Thymus (tissue), 11 donors: Measurements from ENCODE around the gene ZNF90. TPM values are rescaled to one million over a fixed set of nuclear protein-coding genes. Genes with fewer than 3 reads are reported as not detected.
"Not testable (repeated sequence)": the region's sequence is repeated elsewhere in the genome, so short reads cannot be mapped to it uniquely, and the experiment has no call there.

ENCODE experiments used
- DNase-seq, 9 donors: peaks; one replicate each; pipeline ENCODE4 v3.0.0-alpha.2; 2013; ENCODE audit warnings: low spot score in 9 of 9, low read depth in 6 of 9, missing footprints in 1 of 9
- H3K27ac ChIP-seq, 2 donors: one replicate each; pipeline ENCODE4 v1.5.1; 2013; ENCODE audit warnings: control low read depth in 1 of 2, low read depth in 1 of 2, low read length in 1 of 2, mild to moderate bottlenecking in 1 of 2, moderate library complexity in 1 of 2
- H3K27me3 ChIP-seq, 2 donors: one replicate each; pipeline ENCODE4 v1.5.1; 2013; ENCODE audit warnings: low read length in 1 of 2; ENCODE audit not compliant: control insufficient read depth in 2 of 2, insufficient read depth in 1 of 2
- H3K36me3 ChIP-seq, 2 donors: one replicate each; pipeline ENCODE4 v1.5.1; 2013; ENCODE audit warnings: low read length in 1 of 2, mild to moderate bottlenecking in 1 of 2, moderate library complexity in 1 of 2; ENCODE audit not compliant: control insufficient read depth in 2 of 2, insufficient read depth in 2 of 2
- H3K4me1 ChIP-seq, 2 donors: one replicate each; pipeline ENCODE4 v1.5.1; 2013; ENCODE audit warnings: low read length in 2 of 2; ENCODE audit not compliant: control insufficient read depth in 2 of 2, insufficient read depth in 2 of 2
- H3K4me3 ChIP-seq, 2 donors: one replicate each; pipeline ENCODE4 v1.5.1; 2013; ENCODE audit warnings: low read length in 2 of 2, control low read depth in 1 of 2, mild to moderate bottlenecking in 1 of 2
- H3K9me3 ChIP-seq, 2 donors: one replicate each; pipeline ENCODE4 v1.5.1; 2013; ENCODE audit warnings: low read length in 1 of 2, mild to moderate bottlenecking in 1 of 2; ENCODE audit not compliant: control insufficient read depth in 2 of 2, insufficient read depth in 1 of 2
- WGBS: extraction: QIAGEN DNeasy Blood & Tissue Kit; methylation state at CpG from one replicate; pipeline ENCODE4 v1.1.7; 2013; 5-methylcytosine and 5-hydroxymethylcytosine counted together
- polyA plus RNA-seq: library from polyadenylated mRNA; stranded (reverse); fragments of 200-250 nt; gene quantifications from one replicate; pipeline ENCODE4 v1.2.3, GENCODE V29; 2013
- total RNA-seq: library from RNA; stranded (reverse); fragments of 120-200 nt; gene quantifications from one replicate; pipeline ENCODE4 v1.2.4, GENCODE V29; 2013
- donor health status: healthy.

The ZNF90 gene
- total and polyA plus RNA-seq, 2 donors = 3.2 to 3.6 TPM

GRCh38 chr19:20079476-20079875 is 1.7 kb downstream of the ZNF90 start:
- Histone ChIP-seq H3K36me3 (no peaks in the 10 kb centered on the region), H3K9me3 (peaks cover 4 to 10% of the 10 kb centered on the region in 2 donors), H3K4me3 (no peak overlapping the region), H3K27me3 (no peaks in the 10 kb centered on the region), H3K4me1 (no peaks in the 10 kb centered on the region), H3K27ac (no peak overlapping the region)
- DNase-seq = no peak
- WGBS = 86% methylated on average over 8 of the region's 8 CpGs

- Histone ChIP-seq H3K4me1 (no peaks in the 10 kb centered on the region), H3K27me3 (no peaks in the 10 kb centered on the region), H3K9me3 (peaks cover 4 to 10% of the 10 kb centered on the region in 2 donors), H3K27ac (no peak overlapping the region), H3K4me3 (no peak overlapping the region), H3K36me3 (no peaks in the 10 kb centered on the region)
- 94% methylated on average over 3 of the region's 3 CpGs for WGBS
- no peak for DNase-seq
Measured at GRCh38 chr19:20080656-20081055, 2.9 kb downstream of the ZNF90 start.

- DNase-seq, H3K36me3 ChIP-seq: not testable (repeated sequence)
- 93% methylated on average over 3 of the region's 3 CpGs for WGBS
Measured at GRCh38 chr19:20082232-20082833, 4.5 kb downstream of the ZNF90 start.

GRCh38 chr19:20082876-20083275 is 5.1 kb downstream of the ZNF90 start:
- DNase-seq, H3K27ac ChIP-seq, H3K36me3 ChIP-seq, H3K4me1 ChIP-seq, H3K9me3 ChIP-seq, H3K4me3 ChIP-seq, H3K27me3 ChIP-seq: not testable (repeated sequence)
- WGBS = 89% methylated on average over 7 of the region's 7 CpGs

More at GRCh38 chr19:20082232-20082833, 4.5 kb downstream of the ZNF90 start:
- not testable (repeated sequence) for H3K4me1 ChIP-seq, H3K4me3 ChIP-seq, H3K27me3 ChIP-seq, H3K27ac ChIP-seq, H3K9me3 ChIP-seq

GRCh38 chr19:20102097-20102496 is 24.3 kb downstream of the ZNF90 start:
- Histone ChIP-seq H3K9me3 (peaks cover 0 to 9% of the 10 kb centered on the region in 2 donors), H3K36me3 (peaks cover 2 to 3% of the 10 kb centered on the region in 2 donors), H3K4me3 (no peak overlapping the region), H3K4me1 (no peaks in the 10 kb centered on the region), H3K27me3 (no peaks in the 10 kb centered on the region), H3K27ac (no peak overlapping the region)
- WGBS = 95% methylated on average over 3 of the region's 3 CpGs
- no peak for DNase-seq

- peaks cover 2 to 3% of the 10 kb centered on the region in 2 donors for H3K36me3 ChIP-seq
- 94% methylated on average over 5 of the region's 5 CpGs for WGBS
- H3K27ac ChIP-seq = no peak overlapping the region
- H3K4me3 ChIP-seq = no peak overlapping the region
- H3K27me3 ChIP-seq = no peaks in the 10 kb centered on the region
- no peaks in the 10 kb centered on the region for H3K4me1 ChIP-seq
- DNase-seq = no peak
- peaks cover 0 to 9% of the 10 kb centered on the region in 2 donors for H3K9me3 ChIP-seq
Measured at GRCh38 chr19:20103091-20103740, 25.4 kb downstream of the ZNF90 start.

GRCh38 chr19:20107301-20107700 is 29.5 kb downstream of the ZNF90 start:
- Histone ChIP-seq H3K27me3 (no peaks in the 10 kb centered on the region), H3K27ac (no peak overlapping the region), H3K4me1 (no peaks in the 10 kb centered on the region), H3K4me3 (no peak overlapping the region), H3K9me3 (peaks cover 1 to 3% of the 10 kb centered on the region in 2 donors), H3K36me3 (peaks cover 2 to 3% of the 10 kb centered on the region in 2 donors)
- WGBS = 97% methylated on average over 3 of the region's 3 CpGs
- no peak for DNase-seq

GRCh38 chr19:20118064-20118839 is 40.5 kb downstream of the ZNF90 start:
- not testable (repeated sequence) for H3K4me3 ChIP-seq, H3K27me3 ChIP-seq, H3K27ac ChIP-seq, H3K4me1 ChIP-seq, H3K36me3 ChIP-seq, DNase-seq
- H3K9me3 ChIP-seq = peaks cover 6 to 27% of the 10 kb centered on the region in 2 donors
- WGBS = 97% methylated on average over 6 of the region's 6 CpGs

- WGBS = 98% methylated on average over 23 of the region's 23 CpGs
- no peaks in the 10 kb centered on the region for H3K4me1 ChIP-seq
- H3K27me3 ChIP-seq = no peaks in the 10 kb centered on the region
- peaks cover 5 to 13% of the 10 kb centered on the region in 2 donors for H3K9me3 ChIP-seq
- H3K36me3 ChIP-seq = no peaks in the 10 kb centered on the region
- DNase-seq = no peak
- no peak overlapping the region for H3K27ac ChIP-seq
- H3K4me3 ChIP-seq = no peak overlapping the region
Measured at GRCh38 chr19:20124879-20125278, 47.1 kb downstream of the ZNF90 start.
